ENCODE measurements around the gene NCAPH2. TPM values are rescaled to one million over a fixed set of nuclear protein-coding genes. Genes with fewer than 3 reads are reported as not detected.

NCAPH2 gene
- total and polyA plus RNA-seq, 9 of the 15 experiments (the other 6 are each of a cell fraction or from before 2014, with no cell fraction given): 3.6 to 88.6 (median 32.4) TPM

DNA sequence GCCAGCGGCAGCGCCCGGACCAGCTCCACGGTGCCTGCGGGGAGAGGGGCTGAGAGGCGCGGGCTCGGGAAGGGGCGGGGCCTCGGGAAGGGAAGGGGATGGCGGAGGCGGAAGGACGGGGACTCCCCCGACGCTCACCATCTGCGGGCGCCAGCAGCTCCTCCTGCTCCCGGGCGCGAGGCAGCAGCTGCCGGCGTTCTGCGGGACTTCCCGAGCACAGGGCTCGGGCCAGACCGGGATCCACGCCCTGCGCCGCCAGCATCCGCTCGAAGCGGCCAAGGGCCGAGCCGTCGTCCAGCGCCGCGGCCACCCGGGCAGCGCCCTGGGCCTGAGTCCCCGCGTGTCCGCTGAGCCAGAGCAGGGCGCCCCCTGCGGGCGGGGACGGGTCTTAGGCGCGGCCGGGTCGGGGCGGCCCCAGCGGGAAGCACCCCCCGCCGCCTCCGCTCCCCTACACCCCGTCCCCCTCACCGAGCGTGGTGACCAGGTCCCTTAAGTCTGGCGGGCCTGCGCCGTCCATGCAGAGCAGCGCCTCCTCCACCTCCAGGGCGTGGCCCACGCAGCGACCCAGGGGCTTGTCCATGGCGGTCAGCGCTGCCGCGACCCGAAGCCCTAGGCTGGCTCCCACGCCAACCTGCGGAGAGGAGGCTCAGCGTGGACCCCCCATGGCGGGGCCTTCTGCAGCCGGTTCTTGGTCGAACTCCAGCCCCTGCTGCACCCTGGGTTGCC, 18.2 kb downstream of the NCAPH2 start (continued):
- no peak for TF ChIP-seq GMEB1 (CRISPR knock-in tag; IDR thresholded peaks at IDR 0.05)
- no peak for TF ChIP-seq HNRNPK (IDR thresholded peaks at IDR 0.05; ENCODE audit: low read depth, low read length, poor library complexity, severe bottlenecking)
- TF ChIP-seq ZNF134 (CRISPR knock-in tag; conservative IDR thresholded peaks at IDR 0.05): no peak
- no peak; the same call in 1 of the 2 replicates for TF ChIP-seq ZNF740 (CRISPR knock-in tag; IDR thresholded peaks at IDR 0.05)
- TF ChIP-seq ZNF740 (tag; IDR thresholded peaks at IDR 0.05): peak in 1 of 2 experiments; percentile 70; a peak in 2 of 4 replicates
- TF ChIP-seq KDM4B (IDR thresholded peaks at IDR 0.05; ENCODE audit: borderline replicate concordance in 2 of 2, low read depth in 1 of 2): no peak
- no peak for TF ChIP-seq ZNF644 (tag; IDR thresholded peaks at IDR 0.05; ENCODE audit: low read depth)
- no peak for TF ChIP-seq ETV6 (IDR thresholded peaks at IDR 0.05; ENCODE audit: borderline replicate concordance in 1 of 2, low read depth in 2 of 2, low read length in 1 of 2)
- TF ChIP-seq ETV6 (CRISPR knock-in tag; IDR thresholded peaks at IDR 0.05; ENCODE audit: borderline replicate concordance): no peak
- TF ChIP-seq, protein P1, sequence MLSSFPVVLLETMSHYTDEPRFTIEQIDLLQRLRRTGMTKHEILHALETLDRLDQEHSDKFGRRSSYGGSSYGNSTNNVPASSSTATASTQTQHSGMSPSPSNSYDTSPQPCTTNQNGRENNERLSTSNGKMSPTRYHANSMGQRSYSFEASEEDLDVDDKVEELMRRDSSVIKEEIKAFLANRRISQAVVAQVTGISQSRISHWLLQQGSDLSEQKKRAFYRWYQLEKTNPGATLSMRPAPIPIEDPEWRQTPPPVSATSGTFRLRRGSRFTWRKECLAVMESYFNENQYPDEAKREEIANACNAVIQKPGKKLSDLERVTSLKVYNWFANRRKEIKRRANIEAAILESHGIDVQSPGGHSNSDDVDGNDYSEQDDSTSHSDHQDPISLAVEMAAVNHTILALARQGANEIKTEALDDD (IDR thresholded peaks at IDR 0.05): no peak
- peak; percentile 49; the same call in 1 of the 2 replicates for TF ChIP-seq SMAD4 (CRISPR knock-in tag; conservative IDR thresholded peaks at IDR 0.05)
- TF ChIP-seq, protein P2, sequence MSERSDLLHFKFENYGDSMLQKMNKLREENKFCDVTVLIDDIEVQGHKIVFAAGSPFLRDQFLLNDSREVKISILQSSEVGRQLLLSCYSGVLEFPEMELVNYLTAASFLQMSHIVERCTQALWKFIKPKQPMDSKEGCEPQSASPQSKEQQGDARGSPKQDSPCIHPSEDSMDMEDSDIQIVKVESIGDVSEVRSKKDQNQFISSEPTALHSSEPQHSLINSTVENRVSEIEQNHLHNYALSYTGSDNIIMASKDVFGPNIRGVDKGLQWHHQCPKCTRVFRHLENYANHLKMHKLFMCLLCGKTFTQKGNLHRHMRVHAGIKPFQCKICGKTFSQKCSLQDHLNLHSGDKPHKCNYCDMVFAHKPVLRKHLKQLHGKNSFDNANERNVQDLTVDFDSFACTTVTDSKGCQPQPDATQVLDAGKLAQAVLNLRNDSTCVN (CRISPR knock-in tag; IDR thresholded peaks at IDR 0.05): no peak
- peak; percentile 67; the same call in 1 of the 2 replicates for TF ChIP-seq HIVEP1 (CRISPR knock-in tag; IDR thresholded peaks at IDR 0.05)
- peak; percentile 3 for TF ChIP-seq FUS (optimal IDR thresholded peaks at IDR 0.05; ENCODE audit: low read depth, low read length)
- no peak for TF ChIP-seq SREBF2 (CRISPR knock-in tag; IDR thresholded peaks at IDR 0.05)
- peak; percentile 52; the same call in 1 of the 2 replicates for TF ChIP-seq ZNF76 (CRISPR knock-in tag; IDR thresholded peaks at IDR 0.05; ENCODE audit: borderline replicate concordance)
- TF ChIP-seq, protein P3, sequence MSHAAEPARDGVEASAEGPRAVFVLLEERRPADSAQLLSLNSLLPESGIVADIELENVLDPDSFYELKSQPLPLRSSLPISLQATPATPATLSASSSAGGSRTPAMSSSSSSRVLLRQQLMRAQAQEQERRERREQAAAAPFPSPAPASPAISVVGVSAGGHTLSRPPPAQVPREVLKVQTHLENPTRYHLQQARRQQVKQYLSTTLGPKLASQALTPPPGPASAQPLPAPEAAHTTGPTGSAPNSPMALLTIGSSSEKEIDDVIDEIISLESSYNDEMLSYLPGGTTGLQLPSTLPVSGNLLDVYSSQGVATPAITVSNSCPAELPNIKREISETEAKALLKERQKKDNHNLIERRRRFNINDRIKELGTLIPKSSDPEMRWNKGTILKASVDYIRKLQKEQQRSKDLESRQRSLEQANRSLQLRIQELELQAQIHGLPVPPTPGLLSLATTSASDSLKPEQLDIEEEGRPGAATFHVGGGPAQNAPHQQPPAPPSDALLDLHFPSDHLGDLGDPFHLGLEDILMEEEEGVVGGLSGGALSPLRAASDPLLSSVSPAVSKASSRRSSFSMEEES (CRISPR knock-in tag; IDR thresholded peaks at IDR 0.05): no peak
- no peak for TF ChIP-seq ZNF184 (CRISPR knock-in tag; IDR thresholded peaks at IDR 0.05)
